Neuronal stem cell (in vitro differentiated cells): ENCODE results near the gene XCL1.
"Not testable (repeated sequence)": the region's sequence is repeated elsewhere in the genome, so short reads cannot be mapped to it uniquely, and the experiment has no call there.

Experiments
- DNase-seq: peaks from one replicate; pipeline ENCODE4 v3.0.0-alpha.2; 2013; ENCODE audit warnings: low spot score
- H2AFZ ChIP-seq: one replicate; pipeline ENCODE4 v1.6.1; 2013; ENCODE audit warnings: mild to moderate bottlenecking, low read length, inconsistent platforms
- H2AK5ac ChIP-seq: 2 replicates; pipeline ENCODE4 v1.6.1; 2013; ENCODE audit warnings: low read depth, mild to moderate bottlenecking, inconsistent platforms, low read length, moderate library complexity, mixed read lengths
- H2BK120ac ChIP-seq: 2 replicates; pipeline ENCODE4 v1.6.1; 2013; ENCODE audit warnings: low read depth, mild to moderate bottlenecking, inconsistent platforms, low read length, moderate library complexity, mixed read lengths
- H2BK12ac ChIP-seq: one replicate; pipeline ENCODE4 v1.6.1; 2013; ENCODE audit warnings: low read length, inconsistent platforms
- H2BK15ac ChIP-seq: 2 replicates; pipeline ENCODE4 v1.6.1; 2013; ENCODE audit warnings: mild to moderate bottlenecking, low read length, inconsistent platforms, mixed read lengths
- H2BK5ac ChIP-seq: one replicate; pipeline ENCODE4 v1.6.1; 2013; ENCODE audit warnings: inconsistent platforms, mild to moderate bottlenecking, low read length, moderate library complexity
- H3K14ac ChIP-seq: one replicate; pipeline ENCODE4 v1.6.1; 2013; ENCODE audit warnings: low read length, inconsistent platforms
- H3K18ac ChIP-seq: 2 replicates; pipeline ENCODE4 v1.6.1; 2013; ENCODE audit warnings: low read length, inconsistent platforms
- H3K23ac ChIP-seq: 2 replicates; pipeline ENCODE4 v1.6.1; 2013; ENCODE audit warnings: low read depth, mild to moderate bottlenecking, mixed read lengths, low read length, inconsistent platforms; ENCODE audit not compliant: poor library complexity
- H3K27ac ChIP-seq: replicated peaks from 3 replicates; pipeline ENCODE4 v1.5.1; 2013; ENCODE audit warnings: low read length, inconsistent platforms
- H3K27me3 ChIP-seq, 3 experiments: 2 replicates each; pipeline ENCODE4 v1.6.1; 2013; ENCODE audit warnings: low read length in 3 of 3, mild to moderate bottlenecking in 2 of 3, inconsistent platforms in 1 of 3, low read depth in 1 of 3, mixed read lengths in 1 of 3, moderate library complexity in 1 of 3; ENCODE audit not compliant: control insufficient read depth in 3 of 3, insufficient read depth in 3 of 3
- H3K36me3 ChIP-seq, 2 donors: replicated peaks in 1 of 2; 2 replicates each; pipeline ENCODE4 v1.6.1; 2013; ENCODE audit warnings: low read length in 2 of 2; ENCODE audit not compliant: control insufficient read depth in 2 of 2, insufficient read depth in 2 of 2
- H3K4ac ChIP-seq: 2 replicates; pipeline ENCODE4 v1.6.1; 2013; ENCODE audit warnings: inconsistent platforms, mild to moderate bottlenecking, low read length, moderate library complexity
- H3K4me1 ChIP-seq, 2 donors: 1 replicate in 1 of 2; 2 replicates in 1 of 2; pipeline ENCODE4 v1.6.1; 2013; ENCODE audit warnings: low read length in 2 of 2, low read depth in 1 of 2; ENCODE audit not compliant: control insufficient read depth in 2 of 2, insufficient read depth in 1 of 2
- H3K4me2 ChIP-seq: one replicate; pipeline ENCODE4 v1.6.1; 2013; ENCODE audit warnings: mild to moderate bottlenecking, low read length, inconsistent platforms; ENCODE audit not compliant: insufficient read depth, poor library complexity, severe bottlenecking
- H3K4me3 ChIP-seq, 2 donors: 2 replicates each; pipeline ENCODE4 v1.5.1; 2013; ENCODE audit warnings: low read length in 2 of 2, mild to moderate bottlenecking in 2 of 2, inconsistent platforms in 1 of 2, moderate library complexity in 1 of 2
- H3K79me1 ChIP-seq: one replicate; pipeline ENCODE4 v1.6.1; 2013; ENCODE audit warnings: low read depth, mild to moderate bottlenecking, inconsistent platforms, low read length, moderate library complexity
- H3K9ac ChIP-seq: one replicate; pipeline ENCODE4 v1.6.1; 2013; ENCODE audit warnings: mild to moderate bottlenecking, low read depth, low read length, inconsistent platforms; ENCODE audit not compliant: poor library complexity
- H3K9me3 ChIP-seq, 2 donors: replicated peaks in 1 of 2; 2 replicates each; pipeline versions ENCODE3 to v1.6.1; 2013; ENCODE audit warnings: low read length in 2 of 2, mild to moderate bottlenecking in 2 of 2, inconsistent platforms in 1 of 2, low read depth in 1 of 2, mixed read lengths in 1 of 2, moderate library complexity in 1 of 2; ENCODE audit not compliant: control insufficient read depth in 2 of 2, insufficient read depth in 1 of 2
- H4K8ac ChIP-seq: one replicate; pipeline ENCODE4 v1.6.1; 2013; ENCODE audit warnings: low read depth, mild to moderate bottlenecking, inconsistent platforms, low read length, moderate library complexity
- H4K91ac ChIP-seq: one replicate; pipeline ENCODE4 v1.6.1; 2013; ENCODE audit warnings: low read length, low read depth, mild to moderate bottlenecking, inconsistent platforms; ENCODE audit not compliant: poor library complexity
- WGBS, 2 donors: extraction: QIAGEN DNeasy Blood & Tissue Kit; methylation state at CpG; one replicate each; pipeline ENCODE4 v1.1.7; 2013; ENCODE audit warnings: missing lambda C conversion rate in 2 of 2, mixed read lengths in 1 of 2; ENCODE audit not compliant: insufficient read length in 2 of 2, insufficient replicate concordance in 1 of 2; ENCODE audit errors: extremely low coverage in 2 of 2; 5-methylcytosine and 5-hydroxymethylcytosine counted together

Gene XCL1

DNA sequence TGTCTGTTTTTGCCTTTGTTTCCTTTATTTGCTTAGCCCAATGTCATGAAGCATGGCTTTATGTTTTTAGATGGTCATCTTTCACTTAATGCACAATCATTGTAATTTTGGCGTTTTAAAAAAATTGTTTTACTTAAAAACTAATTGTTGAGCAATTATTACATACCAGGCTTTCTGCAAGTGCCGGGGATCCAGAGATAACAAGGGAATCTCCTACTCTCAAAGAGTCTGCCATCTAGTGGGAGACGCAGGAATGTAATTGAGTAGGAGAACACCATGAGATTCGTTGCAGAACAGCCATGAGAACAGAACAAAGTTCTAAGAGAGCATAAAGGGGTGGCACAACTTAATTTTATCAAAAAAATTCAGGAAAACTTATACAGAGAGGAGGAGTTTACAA lies 2.2 kb upstream of the XCL1 start:
- not testable (repeated sequence) for H2AFZ ChIP-seq, H3K4me1 ChIP-seq, H4K91ac ChIP-seq, H3K4ac ChIP-seq, H3K79me1 ChIP-seq, H2BK5ac ChIP-seq, H2BK12ac ChIP-seq, H3K14ac ChIP-seq, H2BK15ac ChIP-seq, H3K18ac ChIP-seq, H4K8ac ChIP-seq, H2BK120ac ChIP-seq, H3K9me3 ChIP-seq, H2AK5ac ChIP-seq, H3K23ac ChIP-seq, H3K9ac ChIP-seq, H3K36me3 ChIP-seq, H3K4me3 ChIP-seq, H3K4me2 ChIP-seq, DNase-seq, H3K27ac ChIP-seq, H3K27me3 ChIP-seq
- WGBS, 2 donors = no CpG with 5 or more reads among the region's 4 CpGs

DNA sequence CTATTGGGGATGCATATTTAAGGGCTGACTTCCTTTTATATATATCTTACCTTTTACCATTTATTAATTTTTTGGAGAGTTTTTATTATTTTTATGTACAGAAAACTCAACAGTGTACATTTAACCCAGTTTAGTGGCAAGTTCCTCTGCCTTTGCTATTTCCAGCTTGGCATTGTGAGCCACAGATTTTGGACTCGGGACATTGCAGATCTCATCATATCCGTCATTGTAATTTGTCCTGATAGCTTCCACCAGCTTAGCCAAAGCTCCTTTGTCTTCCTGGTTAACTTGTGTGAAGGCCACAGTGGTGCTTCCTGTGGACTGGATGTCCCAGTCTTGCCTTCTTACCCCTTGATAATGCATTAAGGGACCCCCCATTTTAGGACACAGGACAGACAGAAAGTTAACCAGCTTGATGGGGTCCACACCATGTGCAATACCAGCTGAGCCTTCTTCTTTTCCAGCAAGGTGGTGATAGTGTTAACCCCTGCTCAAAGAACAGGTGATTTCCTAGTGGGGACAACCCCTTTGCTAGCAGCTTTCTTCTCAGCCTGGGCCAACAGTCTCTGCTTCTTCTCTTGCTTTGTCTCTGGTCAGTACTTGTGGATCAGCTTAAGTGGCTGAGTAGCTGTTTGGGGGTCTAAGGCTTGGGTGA lies 2.3 kb downstream of the XCL1 start:
- not testable (repeated sequence) for H2BK12ac ChIP-seq, H4K91ac ChIP-seq, H2AFZ ChIP-seq, H3K4me3 ChIP-seq, H2AK5ac ChIP-seq, H3K18ac ChIP-seq, H3K23ac ChIP-seq, H3K79me1 ChIP-seq, H3K4me2 ChIP-seq, H3K27me3 ChIP-seq, DNase-seq, H3K4ac ChIP-seq, H3K9me3 ChIP-seq, H3K4me1 ChIP-seq, H2BK5ac ChIP-seq, H2BK120ac ChIP-seq, H4K8ac ChIP-seq, H3K9ac ChIP-seq, H2BK15ac ChIP-seq, H3K36me3 ChIP-seq, H3K27ac ChIP-seq, H3K14ac ChIP-seq
- no CpG with 5 or more reads among the region's 2 CpGs for WGBS, 2 donors

DNA sequence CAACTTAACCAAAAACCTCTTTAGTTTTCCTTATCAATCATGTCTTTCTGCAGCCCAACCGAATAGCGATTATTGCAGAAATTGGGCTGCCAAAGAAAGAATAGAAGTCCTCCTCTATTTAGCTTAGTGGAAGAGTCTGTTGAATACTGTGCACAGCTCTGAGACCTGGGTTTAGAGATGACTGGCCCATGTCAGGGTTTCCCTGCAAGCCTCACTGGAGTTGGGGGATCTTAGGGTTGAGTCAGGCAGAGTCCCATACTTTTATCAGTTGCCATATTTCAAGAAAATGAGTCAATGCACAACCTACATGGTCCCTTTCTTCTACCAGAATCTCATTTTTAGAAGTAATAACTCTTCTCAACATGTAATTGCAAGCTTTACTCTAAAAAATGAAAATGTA lies 3.9 kb downstream of the XCL1 start:
- H2BK12ac ChIP-seq, H3K23ac ChIP-seq, H3K4me3 ChIP-seq, H3K18ac ChIP-seq, DNase-seq, H3K4me1 ChIP-seq, H3K9ac ChIP-seq, H2BK5ac ChIP-seq, H2BK15ac ChIP-seq, H3K4me2 ChIP-seq, H3K27me3 ChIP-seq, H4K8ac ChIP-seq, H3K4ac ChIP-seq, H3K27ac ChIP-seq, H3K36me3 ChIP-seq, H3K79me1 ChIP-seq, H2AK5ac ChIP-seq, H3K14ac ChIP-seq, H3K9me3 ChIP-seq, H4K91ac ChIP-seq, H2BK120ac ChIP-seq, H2AFZ ChIP-seq: not testable (repeated sequence)
- no CpG with 5 or more reads among the region's 2 CpGs for WGBS, 2 donors

DNA sequence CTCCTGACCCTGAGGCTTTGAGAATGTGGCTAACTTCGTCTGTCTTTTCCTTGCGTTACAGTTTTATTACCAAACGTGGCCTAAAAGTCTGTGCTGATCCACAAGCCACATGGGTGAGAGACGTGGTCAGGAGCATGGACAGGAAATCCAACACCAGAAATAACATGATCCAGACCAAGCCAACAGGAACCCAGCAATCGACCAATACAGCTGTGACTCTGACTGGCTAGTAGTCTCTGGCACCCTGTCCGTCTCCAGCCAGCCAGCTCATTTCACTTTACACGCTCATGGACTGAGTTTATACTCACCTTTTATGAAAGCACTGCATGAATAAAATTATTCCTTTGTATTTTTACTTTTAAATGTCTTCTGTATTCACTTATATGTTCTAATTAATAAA lies 4.6 kb downstream of the XCL1 start:
- H3K36me3 ChIP-seq, H4K91ac ChIP-seq, H3K4me2 ChIP-seq, H2BK5ac ChIP-seq, H2AFZ ChIP-seq, H2BK12ac ChIP-seq, H3K27ac ChIP-seq, DNase-seq, H3K9me3 ChIP-seq, H3K18ac ChIP-seq, H3K4me3 ChIP-seq, H3K4me1 ChIP-seq, H2BK15ac ChIP-seq, H3K79me1 ChIP-seq, H4K8ac ChIP-seq, H2BK120ac ChIP-seq, H3K14ac ChIP-seq, H3K4ac ChIP-seq, H3K9ac ChIP-seq, H3K23ac ChIP-seq, H3K27me3 ChIP-seq, H2AK5ac ChIP-seq: not testable (repeated sequence)
- no CpG with 5 or more reads among the region's 7 CpGs for WGBS, 2 donors
